ENCODE data around the gene WWP2.

GRCh38 chr16:69883744-69884143 lies 121.6 kb downstream of the WWP2 start:
- TF ChIP-seq ELF4 (IDR thresholded peaks at IDR 0.05) = no peak
- no peak for TF ChIP-seq SP1 (IDR thresholded peaks at IDR 0.05)
- TF ChIP-seq FOXK2 (IDR thresholded peaks at IDR 0.05) = no peak
- no peak for TF ChIP-seq SUZ12 (IDR thresholded peaks at IDR 0.05)
- TF ChIP-seq TARDBP (IDR thresholded peaks at IDR 0.05) = no peak
- no peak for TF ChIP-seq BHLHE40 (IDR thresholded peaks at IDR 0.05; ENCODE audit: borderline replicate concordance)

All from HEK293T (cell line).